ENCODE results near the gene HSF2. TPM values are rescaled to one million over a fixed set of nuclear protein-coding genes. Genes with fewer than 3 reads are reported as not detected.

HSF2 gene, protein sequence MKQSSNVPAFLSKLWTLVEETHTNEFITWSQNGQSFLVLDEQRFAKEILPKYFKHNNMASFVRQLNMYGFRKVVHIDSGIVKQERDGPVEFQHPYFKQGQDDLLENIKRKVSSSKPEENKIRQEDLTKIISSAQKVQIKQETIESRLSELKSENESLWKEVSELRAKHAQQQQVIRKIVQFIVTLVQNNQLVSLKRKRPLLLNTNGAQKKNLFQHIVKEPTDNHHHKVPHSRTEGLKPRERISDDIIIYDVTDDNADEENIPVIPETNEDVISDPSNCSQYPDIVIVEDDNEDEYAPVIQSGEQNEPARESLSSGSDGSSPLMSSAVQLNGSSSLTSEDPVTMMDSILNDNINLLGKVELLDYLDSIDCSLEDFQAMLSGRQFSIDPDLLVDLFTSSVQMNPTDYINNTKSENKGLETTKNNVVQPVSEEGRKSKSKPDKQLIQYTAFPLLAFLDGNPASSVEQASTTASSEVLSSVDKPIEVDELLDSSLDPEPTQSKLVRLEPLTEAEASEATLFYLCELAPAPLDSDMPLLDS
- 3.7 to 8.5 TPM (median 7.2 TPM) in 5 replicates for total RNA-seq (2022; extraction: Qiagen RNA extraction; ENCODE audit: low read depth)

DNA sequence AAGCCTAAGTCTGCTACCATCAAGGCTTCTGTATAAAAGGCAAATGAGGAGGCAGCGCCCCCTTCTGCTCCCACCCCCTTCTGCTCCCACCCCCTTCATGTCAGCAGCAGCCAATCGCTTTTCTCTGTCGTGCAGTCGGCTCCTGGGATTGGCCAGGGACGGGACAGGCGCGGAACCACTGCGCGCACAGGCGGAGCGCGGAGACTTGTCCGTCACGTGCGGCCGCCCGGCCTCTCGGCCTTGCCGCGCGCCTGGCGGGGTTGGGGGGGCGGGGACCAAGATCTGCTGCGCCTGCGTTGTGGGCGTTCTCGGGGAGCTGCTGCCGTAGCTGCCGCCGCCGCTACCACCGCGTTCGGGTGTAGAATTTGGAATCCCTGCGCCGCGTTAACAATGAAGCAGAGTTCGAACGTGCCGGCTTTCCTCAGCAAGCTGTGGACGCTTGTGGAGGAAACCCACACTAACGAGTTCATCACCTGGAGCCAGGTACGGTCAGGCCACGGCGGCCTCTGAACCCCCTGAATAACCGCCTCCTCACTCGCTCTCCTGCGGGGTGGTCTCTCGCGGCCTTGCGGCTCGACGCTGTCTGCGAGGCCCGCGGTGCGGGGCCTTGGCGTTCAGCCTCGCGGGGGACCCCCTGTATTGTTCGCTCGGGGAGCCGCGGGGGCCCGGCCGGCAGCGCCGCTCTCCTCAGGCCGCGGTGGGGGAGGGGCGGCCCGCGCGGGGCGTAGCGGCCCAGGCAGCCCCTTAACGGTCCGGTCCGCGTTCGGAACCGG is at the start of gene HSF2:
HSF2 (plus strand) TSS at position 305 of the 773 bp plus-strand sequence; CDS start at position 391, 86 bp downstream.

DNA sequence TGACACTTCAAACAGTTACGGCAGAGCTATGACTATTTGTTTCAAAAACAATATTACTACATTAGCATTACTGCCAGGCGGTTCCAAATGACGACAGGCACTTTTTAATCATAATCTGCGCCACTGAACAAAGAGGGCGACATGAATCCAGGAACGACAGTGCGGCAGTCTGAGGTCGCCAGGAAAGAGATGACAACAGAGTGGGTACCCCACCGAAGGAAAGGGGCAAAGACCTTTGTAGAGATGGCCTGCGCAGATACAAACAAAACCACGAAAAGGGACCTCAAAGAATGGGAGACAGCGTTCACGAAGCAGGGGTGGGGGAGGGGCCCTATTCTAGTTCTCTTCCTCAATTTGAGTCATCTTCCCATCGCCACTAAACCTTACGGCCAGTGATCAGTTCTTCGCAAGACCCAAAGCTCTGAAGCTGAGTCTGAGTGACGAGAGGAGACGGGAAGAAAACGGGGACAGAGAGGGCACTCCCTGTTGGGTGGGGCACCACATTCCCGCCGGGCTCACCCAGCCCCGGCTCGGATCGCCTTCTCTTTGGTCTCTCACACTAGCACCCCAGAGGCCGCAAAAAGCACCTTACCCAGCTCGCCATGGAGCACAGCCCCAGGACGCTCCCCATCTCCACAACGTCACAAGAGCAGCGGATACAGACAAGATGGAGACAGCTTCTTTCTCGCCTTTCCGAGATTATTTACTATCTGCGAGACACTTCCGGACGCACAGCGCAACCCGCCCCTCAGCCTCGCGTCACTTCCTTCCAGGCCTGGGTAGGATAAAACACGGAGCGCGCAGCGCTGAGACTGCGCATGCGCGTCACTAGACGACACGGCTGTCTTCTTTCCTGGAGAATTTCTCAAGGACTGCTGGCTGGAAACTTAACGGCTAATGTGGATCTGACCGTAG is 71.9 kb downstream of the HSF2 start, which contains the start of gene SERINC1:
SERINC1 (minus strand) TSS at position 701 of the 915 bp plus-strand sequence; CDS start at position 631, 70 bp downstream.

Other genes with a start within 250 kb of the HSF2 start
- 34.9 to 87.4 TPM (median 81.7 TPM) in 5 replicates for gene SERINC1, start 72.2 kb downstream of the HSF2 start, total RNA-seq (2022; extraction: Qiagen RNA extraction; ENCODE audit: low read depth)
- 0.58 to 1.4 TPM (median 0.93 TPM) in 5 replicates for gene PKIB, start 210.8 kb downstream of the HSF2 start, total RNA-seq (2022; extraction: Qiagen RNA extraction; ENCODE audit: low read depth)

All from A549 treated with RU486 at 1 μM for 4 hours (cell line).